Nephron (organoid): ENCODE measurements around the gene TELO2.
A peak's percentile ranks its signal among the peaks of the same experiment; 100 is the strongest.

Experiments used
- H3K27ac Mint-ChIP-seq, 3 experiments: 2 replicates each; pipeline ENCODE4 v1.8.0; 2020; ENCODE audit warnings: mixed read lengths in 3 of 3, mild to moderate bottlenecking in 2 of 3, moderate library complexity in 1 of 3
- H3K27me3 Mint-ChIP-seq: 2 replicates; pipeline ENCODE4 v1.8.0; 2021; ENCODE audit warnings: low read depth, mild to moderate bottlenecking, moderate library complexity, mixed read lengths
- H3K36me3 Mint-ChIP-seq: 2 replicates; pipeline ENCODE4 v1.8.0; 2020; ENCODE audit warnings: low read depth, mixed read lengths
- H3K4me1 Mint-ChIP-seq: 2 replicates; pipeline ENCODE4 v1.8.0; 2020; ENCODE audit warnings: mixed read lengths
- H3K4me3 Mint-ChIP-seq, 3 experiments: 2 replicates each; pipeline ENCODE4 v1.8.0; 2020; ENCODE audit warnings: mild to moderate bottlenecking in 3 of 3, mixed read lengths in 3 of 3, moderate library complexity in 2 of 3
- H3K9me3 Mint-ChIP-seq: 2 replicates; pipeline ENCODE4 v1.8.0; 2020; ENCODE audit warnings: mixed read lengths
- TF ChIP-seq, protein P1 (sequence below), 3 experiments: fragments of 200-600 bp; sonication (generic); IDR thresholded peaks; one replicate each; pipeline ENCODE4 v1.5.0; 2021; ENCODE audit warnings: antibody characterized with exemption in 3 of 3; ENCODE audit not compliant: unreplicated experiment in 3 of 3

The TELO2 gene

DNA sequence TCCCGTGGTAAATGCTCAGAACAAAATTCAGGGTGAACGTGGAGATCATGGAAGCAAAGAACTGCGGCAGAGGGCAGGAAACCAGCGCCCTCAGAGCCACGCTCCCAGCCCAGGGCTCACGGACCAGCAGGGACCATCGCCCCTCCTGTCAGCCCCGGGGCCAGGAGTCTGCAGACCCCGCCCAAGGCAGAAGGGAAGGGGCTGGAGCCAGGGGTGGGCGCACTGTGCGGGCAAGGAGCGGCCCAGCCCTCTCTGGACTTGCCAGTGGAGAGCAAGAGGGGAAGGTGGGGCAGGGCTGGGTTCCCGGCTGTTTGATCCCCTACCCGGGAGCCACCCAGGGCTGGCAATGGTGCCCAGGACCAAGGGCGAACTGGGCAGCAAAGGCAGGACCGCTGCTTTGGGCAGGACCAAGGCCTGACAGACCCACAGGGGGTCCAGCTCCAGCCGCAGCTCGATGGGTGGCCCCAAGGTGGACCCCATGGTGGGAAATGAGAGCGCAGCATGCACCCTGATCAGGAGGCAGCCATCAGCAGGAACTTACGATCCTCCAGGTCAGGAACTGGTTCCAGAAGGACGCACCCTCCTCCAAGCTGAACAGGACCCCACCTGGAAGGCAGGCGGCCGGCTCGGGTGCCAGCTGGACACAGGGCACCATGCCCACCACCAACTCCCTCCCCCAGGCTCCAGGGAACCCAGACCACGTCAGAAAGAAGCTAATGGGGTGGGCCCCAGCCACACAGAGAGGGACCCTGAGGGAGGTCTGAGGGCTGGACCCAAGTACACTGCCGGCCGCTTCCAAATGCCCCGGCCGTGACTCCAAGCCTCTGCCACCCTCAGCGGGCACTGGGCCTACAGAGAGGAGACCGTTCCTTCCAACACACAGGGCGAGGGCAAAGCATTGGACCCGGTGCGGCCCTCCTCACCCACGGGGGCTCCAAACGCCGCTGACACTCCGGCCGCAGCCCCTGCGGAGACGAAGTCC lies 37.7 kb upstream of the TELO2 start:
- H3K36me3 Mint-ChIP-seq = peaks cover 12% of the 10 kb centered on the region
- H3K4me1 Mint-ChIP-seq = peaks cover 4% of the 10 kb centered on the region
- H3K27ac Mint-ChIP-seq = no peak overlapping the region
- no peaks in the 10 kb centered on the region for H3K27me3 Mint-ChIP-seq
- TF ChIP-seq, protein P1, sequence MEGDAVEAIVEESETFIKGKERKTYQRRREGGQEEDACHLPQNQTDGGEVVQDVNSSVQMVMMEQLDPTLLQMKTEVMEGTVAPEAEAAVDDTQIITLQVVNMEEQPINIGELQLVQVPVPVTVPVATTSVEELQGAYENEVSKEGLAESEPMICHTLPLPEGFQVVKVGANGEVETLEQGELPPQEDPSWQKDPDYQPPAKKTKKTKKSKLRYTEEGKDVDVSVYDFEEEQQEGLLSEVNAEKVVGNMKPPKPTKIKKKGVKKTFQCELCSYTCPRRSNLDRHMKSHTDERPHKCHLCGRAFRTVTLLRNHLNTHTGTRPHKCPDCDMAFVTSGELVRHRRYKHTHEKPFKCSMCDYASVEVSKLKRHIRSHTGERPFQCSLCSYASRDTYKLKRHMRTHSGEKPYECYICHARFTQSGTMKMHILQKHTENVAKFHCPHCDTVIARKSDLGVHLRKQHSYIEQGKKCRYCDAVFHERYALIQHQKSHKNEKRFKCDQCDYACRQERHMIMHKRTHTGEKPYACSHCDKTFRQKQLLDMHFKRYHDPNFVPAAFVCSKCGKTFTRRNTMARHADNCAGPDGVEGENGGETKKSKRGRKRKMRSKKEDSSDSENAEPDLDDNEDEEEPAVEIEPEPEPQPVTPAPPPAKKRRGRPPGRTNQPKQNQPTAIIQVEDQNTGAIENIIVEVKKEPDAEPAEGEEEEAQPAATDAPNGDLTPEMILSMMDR (IDR thresholded peaks at IDR 0.05; ENCODE audit: unreplicated experiment in 3 of 3) = no peak
- H3K9me3 Mint-ChIP-seq = no peaks in the 10 kb centered on the region
- H3K4me3 Mint-ChIP-seq = no peak overlapping the region

DNA sequence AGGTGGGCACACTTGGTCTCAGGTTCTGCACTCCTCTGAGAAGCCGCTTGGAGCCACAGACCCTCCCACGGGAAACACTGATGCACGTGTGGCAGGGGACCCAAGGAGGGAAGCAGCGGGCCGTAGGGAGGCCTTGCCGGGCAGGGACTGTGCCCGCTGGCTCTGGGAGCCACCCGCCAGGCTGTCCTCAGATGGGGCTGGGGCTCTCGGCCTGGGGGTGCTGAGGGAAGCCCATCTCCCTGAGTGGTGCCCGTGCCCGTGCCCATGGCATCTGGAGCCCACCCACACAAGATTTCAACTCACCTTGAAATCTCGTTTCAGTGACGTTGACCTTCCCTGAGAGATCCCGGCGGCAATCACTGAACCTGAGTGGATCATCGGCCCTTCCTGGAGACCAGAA lies 36.2 kb upstream of the TELO2 start:
- peaks cover 4% of the 10 kb centered on the region for H3K4me1 Mint-ChIP-seq
- no peak overlapping the region for H3K4me3 Mint-ChIP-seq
- H3K9me3 Mint-ChIP-seq = no peaks in the 10 kb centered on the region
- H3K36me3 Mint-ChIP-seq = peaks cover 7% of the 10 kb centered on the region
- no peak overlapping the region for H3K27ac Mint-ChIP-seq
- TF ChIP-seq, protein P1 (IDR thresholded peaks at IDR 0.05; ENCODE audit: unreplicated experiment in 3 of 3) = no peak
- no peaks in the 10 kb centered on the region for H3K27me3 Mint-ChIP-seq

DNA sequence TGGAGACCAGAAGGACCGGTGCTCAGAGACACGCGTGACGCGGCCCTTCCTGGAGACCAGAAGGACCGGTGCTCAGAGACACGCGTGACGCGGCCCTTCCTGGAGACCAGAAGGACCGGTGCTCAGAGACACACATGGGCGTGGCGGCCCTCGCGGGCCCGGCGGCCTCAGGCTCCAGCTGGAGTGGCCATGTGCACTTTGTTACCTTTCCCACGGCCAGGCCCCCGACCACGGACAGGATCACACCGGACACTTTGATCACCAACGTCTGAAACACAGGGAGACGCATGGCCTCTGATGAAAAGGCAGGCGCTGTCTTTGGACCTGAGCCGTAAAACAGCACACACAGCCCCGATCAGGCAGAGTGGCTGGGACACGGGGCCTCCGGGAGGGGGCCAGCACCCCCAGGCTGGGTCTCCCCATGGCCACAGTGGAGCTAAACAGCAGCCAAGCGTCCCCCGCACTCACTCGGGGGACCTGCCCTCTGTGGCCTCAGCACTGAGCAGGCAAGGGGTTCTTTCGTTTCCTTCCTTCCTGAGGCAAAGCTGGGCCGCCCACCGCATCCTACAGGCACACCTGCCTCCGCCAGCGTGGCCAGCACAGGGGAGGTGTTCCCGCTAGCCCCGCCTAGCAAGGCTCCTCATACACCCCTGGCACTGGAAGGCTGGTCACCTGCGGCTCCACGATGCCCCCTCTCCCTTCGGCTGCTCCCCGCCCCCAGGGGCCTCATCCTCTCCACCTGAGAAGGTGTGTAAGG lies 35.5 kb upstream of the TELO2 start:
- Mint-ChIP-seq H3K9me3 (no peaks in the 10 kb centered on the region), H3K4me3 (no peak overlapping the region), H3K36me3 (peaks cover 4% of the 10 kb centered on the region), H3K4me1 (peaks cover 4% of the 10 kb centered on the region), H3K27ac (no peak overlapping the region), H3K27me3 (no peaks in the 10 kb centered on the region)
- TF ChIP-seq, protein P1 (IDR thresholded peaks at IDR 0.05; ENCODE audit: unreplicated experiment in 3 of 3) = no peak

DNA sequence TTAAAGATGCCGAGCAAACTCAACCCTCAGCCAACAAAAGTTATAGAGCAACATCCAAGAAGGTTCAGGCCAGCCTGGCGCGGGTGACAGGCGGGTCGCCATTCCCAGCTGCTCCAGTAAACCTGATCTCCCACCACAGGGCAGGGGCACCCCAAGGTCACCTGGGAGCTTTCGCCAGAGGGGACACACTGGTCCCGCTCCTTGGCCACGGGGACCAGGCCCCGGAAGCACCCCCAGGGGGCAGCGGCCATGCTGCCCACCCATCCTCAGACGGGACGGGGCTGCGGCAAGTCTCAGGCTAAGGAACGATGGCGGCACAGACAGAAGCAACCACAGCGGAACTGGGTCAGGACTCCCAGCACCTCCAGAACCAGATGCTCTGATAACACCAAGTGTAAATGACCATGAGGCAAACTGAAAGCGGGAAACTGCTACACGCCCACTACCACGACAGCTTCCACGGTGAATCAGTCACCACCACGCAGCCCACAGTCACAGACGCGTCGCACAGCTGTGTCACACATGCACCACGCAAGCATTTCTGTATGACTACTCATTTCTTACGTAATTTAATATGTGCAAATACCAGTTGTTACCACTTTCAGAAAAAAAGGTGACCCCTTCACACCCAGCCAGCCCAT lies 34.7 kb upstream of the TELO2 start:
- Mint-ChIP-seq H3K36me3 (peaks cover 7% of the 10 kb centered on the region), H3K4me3 (no peak overlapping the region), H3K4me1 (peaks cover 4% of the 10 kb centered on the region), H3K27ac (peak overlapping the region in 1 of 3 experiments; percentile 19), H3K9me3 (no peaks in the 10 kb centered on the region), H3K27me3 (no peaks in the 10 kb centered on the region)
- TF ChIP-seq, protein P1 (IDR thresholded peaks at IDR 0.05; ENCODE audit: unreplicated experiment in 3 of 3) = no peak

DNA sequence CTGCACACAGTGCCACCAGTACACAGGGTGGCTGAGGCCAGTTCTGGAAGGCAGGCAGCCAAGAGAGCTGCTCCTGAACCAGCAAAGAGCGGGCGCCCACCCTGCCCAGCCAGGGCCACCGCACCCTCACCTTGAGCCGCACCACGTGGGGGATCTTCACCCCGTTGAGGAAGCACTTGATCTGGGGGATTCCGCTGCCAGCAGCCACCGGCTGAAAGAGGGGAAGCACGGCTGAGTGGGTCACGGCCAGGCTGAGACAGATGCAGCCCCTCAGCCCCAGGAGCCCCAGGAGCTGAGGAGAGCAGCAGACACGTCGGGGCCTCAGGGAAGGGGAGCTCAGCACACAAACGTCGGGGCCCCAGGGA lies 34.2 kb upstream of the TELO2 start:
- no peaks in the 10 kb centered on the region for H3K9me3 Mint-ChIP-seq
- H3K27me3 Mint-ChIP-seq = no peaks in the 10 kb centered on the region
- H3K4me1 Mint-ChIP-seq = peaks cover 4% of the 10 kb centered on the region
- no peak overlapping the region for H3K4me3 Mint-ChIP-seq
- peaks cover 7% of the 10 kb centered on the region for H3K36me3 Mint-ChIP-seq
- TF ChIP-seq, protein P1 (IDR thresholded peaks at IDR 0.05; ENCODE audit: unreplicated experiment in 3 of 3) = no peak
- H3K27ac Mint-ChIP-seq = peak overlapping the region in 1 of 3 experiments; percentile 19
